ACC112 (cell line): ENCODE measurements around the gene TNS1.

ENCODE experiments used
- H2AFZ ChIP-seq: fragments of 200-600 bp; sonication (generic); one replicate; pipeline ENCODE4 v1.6.0; 2017; ENCODE audit warnings: antibody characterized with exemption, low read length; ENCODE audit not compliant: unreplicated experiment
- H3K27ac ChIP-seq: fragments of 200-600 bp; sonication (generic); 2 replicates; pipeline ENCODE4 v1.5.1; 2014; ENCODE audit warnings: low read depth, mild to moderate bottlenecking, antibody characterized with exemption, low read length, moderate library complexity
- H3K27me3 ChIP-seq: fragments of 200-600 bp; sonication (generic); 2 replicates; pipeline ENCODE4 v1.6.1; 2014; ENCODE audit warnings: mild to moderate bottlenecking, antibody characterized with exemption, low read length, moderate library complexity, mixed read lengths; ENCODE audit not compliant: insufficient read depth
- H3K36me3 ChIP-seq: fragments of 200-600 bp; sonication (generic); 2 replicates; pipeline ENCODE4 v1.6.1; 2016; ENCODE audit warnings: mild to moderate bottlenecking, antibody characterized with exemption, low read length, moderate library complexity, mixed read lengths; ENCODE audit not compliant: insufficient read depth
- H3K4me1 ChIP-seq: fragments of 200-600 bp; sonication (generic); one replicate; pipeline ENCODE4 v1.6.1; 2016; ENCODE audit warnings: low read length, mixed read lengths; ENCODE audit not compliant: insufficient read depth, unreplicated experiment, control insufficient read depth
- H3K4me3 ChIP-seq: fragments of 200-600 bp; sonication (generic); 2 replicates; pipeline ENCODE4 v1.5.1; 2014; ENCODE audit warnings: mild to moderate bottlenecking, low read depth, low read length
- H3K79me2 ChIP-seq: fragments of 200-600 bp; sonication (generic); one replicate; pipeline ENCODE4 v1.6.0; 2016; ENCODE audit warnings: low read length; ENCODE audit not compliant: control insufficient read depth, unreplicated experiment, insufficient read depth

Gene TNS1

GRCh38 chr2:217934321-217935131, 68.3 kb downstream of the TNS1 start:
- Histone ChIP-seq H3K27ac (peak overlapping the region; percentile 84), H3K4me1 (peaks cover 77% of the 10 kb centered on the region), H3K36me3 (no peaks in the 10 kb centered on the region), H2AFZ (no peak overlapping the region), H3K4me3 (peak overlapping the region; percentile 34), H3K27me3 (no peaks in the 10 kb centered on the region), H3K79me2 (peaks cover 79% of the 10 kb centered on the region)

- Histone ChIP-seq H3K79me2 (peaks cover 79% of the 10 kb centered on the region), H3K4me1 (peaks cover 84% of the 10 kb centered on the region), H3K36me3 (no peaks in the 10 kb centered on the region), H2AFZ (no peak overlapping the region), H3K27ac (peak overlapping the region; percentile 84), H3K4me3 (peak overlapping the region; percentile 34; the same call in 1 of the 2 replicates), H3K27me3 (no peaks in the 10 kb centered on the region)
Measured at GRCh38 chr2:217933617-217933993, 69.2 kb downstream of the TNS1 start.

GRCh38 chr2:217932803-217933616, 69.8 kb downstream of the TNS1 start:
- peak overlapping the region; percentile 84 for H3K27ac ChIP-seq
- H3K27me3 ChIP-seq: no peaks in the 10 kb centered on the region
- peak overlapping the region; percentile 34; the same call in 1 of the 2 replicates for H3K4me3 ChIP-seq
- peaks cover 79% of the 10 kb centered on the region for H3K79me2 ChIP-seq
- no peaks in the 10 kb centered on the region for H3K36me3 ChIP-seq
- no peak overlapping the region for H2AFZ ChIP-seq
- H3K4me1 ChIP-seq: peaks cover 84% of the 10 kb centered on the region

GRCh38 chr2:217931846-217932560, 70.8 kb downstream of the TNS1 start:
- H3K4me3 ChIP-seq: no peak overlapping the region

GRCh38 chr2:217930761-217931563, 71.8 kb downstream of the TNS1 start:
- no peaks in the 10 kb centered on the region for H3K27me3 ChIP-seq
- H3K79me2 ChIP-seq: peaks cover 79% of the 10 kb centered on the region
- no peak overlapping the region for H3K4me3 ChIP-seq
- peak overlapping the region; percentile 69 for H3K27ac ChIP-seq
- H3K36me3 ChIP-seq: no peaks in the 10 kb centered on the region
- no peak overlapping the region for H2AFZ ChIP-seq
- peaks cover 75% of the 10 kb centered on the region for H3K4me1 ChIP-seq

More at GRCh38 chr2:217931846-217932560, 70.8 kb downstream of the TNS1 start:
- Histone ChIP-seq H3K36me3 (no peaks in the 10 kb centered on the region), H3K27ac (0 out of 2 replicates have a peak overlapping the region, but pooled peaks have one; percentile 69), H3K27me3 (no peaks in the 10 kb centered on the region), H2AFZ (no peak overlapping the region), H3K4me1 (peaks cover 84% of the 10 kb centered on the region), H3K79me2 (peaks cover 79% of the 10 kb centered on the region)

GRCh38 chr2:217929757-217930707, 72.8 kb downstream of the TNS1 start:
- no peak overlapping the region for H2AFZ ChIP-seq
- no peak overlapping the region for H3K4me3 ChIP-seq
- peak overlapping the region; percentile 69 for H3K27ac ChIP-seq

GRCh38 chr2:217929272-217929671, 73.5 kb downstream of the TNS1 start:
- Histone ChIP-seq H3K4me1 (peaks cover 60% of the 10 kb centered on the region), H3K79me2 (peaks cover 94% of the 10 kb centered on the region), H3K36me3 (no peaks in the 10 kb centered on the region), H3K27me3 (no peaks in the 10 kb centered on the region), H2AFZ (no peak overlapping the region), H3K4me3 (no peak overlapping the region), H3K27ac (peak overlapping the region; percentile 74)

More at GRCh38 chr2:217929757-217930707, 72.8 kb downstream of the TNS1 start:
- no peaks in the 10 kb centered on the region for H3K27me3 ChIP-seq
- no peaks in the 10 kb centered on the region for H3K36me3 ChIP-seq
- H3K79me2 ChIP-seq: peaks cover 87% of the 10 kb centered on the region
- H3K4me1 ChIP-seq: peaks cover 66% of the 10 kb centered on the region

- Histone ChIP-seq H3K27ac (peak overlapping the region; percentile 74), H3K36me3 (no peaks in the 10 kb centered on the region), H2AFZ (no peak overlapping the region), H3K79me2 (peaks cover 97% of the 10 kb centered on the region), H3K4me3 (no peak overlapping the region), H3K4me1 (peaks cover 54% of the 10 kb centered on the region), H3K27me3 (no peaks in the 10 kb centered on the region)
Measured at GRCh38 chr2:217928324-217929181, 74.2 kb downstream of the TNS1 start.
